Measurements from ENCODE around the gene CDH15. TPM values are rescaled to one million over a fixed set of nuclear protein-coding genes. Genes with fewer than 3 reads are reported as not detected.
A peak's percentile ranks its signal among the peaks of the same experiment; 100 is the strongest.

The CDH15 gene
- total and polyA plus RNA-seq, 8 donors = 0.29 to 4.2 (median 0.43) TPM

DNA sequence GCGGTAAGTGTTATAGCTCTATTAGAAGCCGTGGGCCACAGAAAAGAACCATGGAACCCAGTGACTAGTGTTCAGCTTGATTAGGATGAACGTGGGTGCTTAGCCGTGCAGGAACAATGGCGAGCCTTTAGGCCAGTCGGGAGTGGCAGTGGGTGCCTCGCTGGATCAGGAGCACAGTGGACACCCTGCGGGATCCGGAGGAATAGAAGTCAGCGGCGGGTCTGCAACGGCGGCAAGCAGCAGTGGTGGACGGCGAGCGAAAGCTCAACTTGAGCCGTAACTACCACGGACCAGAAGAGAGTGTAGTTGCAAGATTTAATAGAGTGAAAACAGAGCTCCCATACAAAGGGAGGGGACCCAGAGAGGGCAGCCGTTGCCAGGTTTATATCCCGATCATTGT is 37.3 kb upstream of the CDH15 start:
- TF ChIP-seq, protein P1, sequence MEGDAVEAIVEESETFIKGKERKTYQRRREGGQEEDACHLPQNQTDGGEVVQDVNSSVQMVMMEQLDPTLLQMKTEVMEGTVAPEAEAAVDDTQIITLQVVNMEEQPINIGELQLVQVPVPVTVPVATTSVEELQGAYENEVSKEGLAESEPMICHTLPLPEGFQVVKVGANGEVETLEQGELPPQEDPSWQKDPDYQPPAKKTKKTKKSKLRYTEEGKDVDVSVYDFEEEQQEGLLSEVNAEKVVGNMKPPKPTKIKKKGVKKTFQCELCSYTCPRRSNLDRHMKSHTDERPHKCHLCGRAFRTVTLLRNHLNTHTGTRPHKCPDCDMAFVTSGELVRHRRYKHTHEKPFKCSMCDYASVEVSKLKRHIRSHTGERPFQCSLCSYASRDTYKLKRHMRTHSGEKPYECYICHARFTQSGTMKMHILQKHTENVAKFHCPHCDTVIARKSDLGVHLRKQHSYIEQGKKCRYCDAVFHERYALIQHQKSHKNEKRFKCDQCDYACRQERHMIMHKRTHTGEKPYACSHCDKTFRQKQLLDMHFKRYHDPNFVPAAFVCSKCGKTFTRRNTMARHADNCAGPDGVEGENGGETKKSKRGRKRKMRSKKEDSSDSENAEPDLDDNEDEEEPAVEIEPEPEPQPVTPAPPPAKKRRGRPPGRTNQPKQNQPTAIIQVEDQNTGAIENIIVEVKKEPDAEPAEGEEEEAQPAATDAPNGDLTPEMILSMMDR (IDR thresholded peaks at IDR 0.05) = no peak
- ATAC-seq = no peak

DNA sequence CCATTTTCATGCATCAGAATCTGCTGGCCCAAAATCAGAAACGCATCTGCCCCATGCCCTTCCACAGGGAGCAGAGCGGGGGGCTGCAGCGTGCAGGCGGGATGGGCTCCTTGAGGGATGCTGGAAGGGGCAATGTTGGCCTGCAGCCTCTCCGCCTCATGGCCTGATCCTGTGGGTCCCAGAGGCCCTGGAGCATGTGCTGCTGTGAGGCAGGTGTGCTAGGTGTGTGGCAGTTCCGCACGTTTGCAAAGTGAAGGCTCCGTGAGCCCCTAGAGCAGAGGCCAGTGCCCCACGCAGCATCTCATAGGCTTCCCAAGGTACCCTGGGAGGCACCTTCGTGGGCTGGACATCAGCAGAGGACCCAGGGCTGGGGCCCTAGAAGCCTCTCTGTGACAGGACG is 36.4 kb upstream of the CDH15 start:
- TF ChIP-seq, protein P1 (IDR thresholded peaks at IDR 0.05) = no peak
- H3K9me3 ChIP-seq = no peaks in the 10 kb centered on the region
- H3K27ac ChIP-seq = no peak overlapping the region
- DNase-seq (no peak), ATAC-seq (no peak)
- no peak overlapping the region for H3K4me3 ChIP-seq
- no peaks in the 10 kb centered on the region for H3K27me3 ChIP-seq
- intact Hi-C loops (cut with DNase I) = no loop called here
- no peaks in the 10 kb centered on the region for H3K4me1 ChIP-seq
- H3K36me3 ChIP-seq = peaks cover 0 to 81% of the 10 kb centered on the region in 2 donors

More for the DNA sequence above, 37.3 kb upstream of the CDH15 start:
- Histone ChIP-seq H3K27me3 (no peaks in the 10 kb centered on the region), H3K4me1 (no peaks in the 10 kb centered on the region), H3K27ac (no peak overlapping the region), H3K4me3 (no peak overlapping the region), H3K36me3 (peaks cover 0 to 80% of the 10 kb centered on the region in 2 donors), H3K9me3 (no peaks in the 10 kb centered on the region)
- intact Hi-C loops (cut with DNase I) = no loop called here
- peak in 1 of 4 donors; percentile 63 for DNase-seq

DNA sequence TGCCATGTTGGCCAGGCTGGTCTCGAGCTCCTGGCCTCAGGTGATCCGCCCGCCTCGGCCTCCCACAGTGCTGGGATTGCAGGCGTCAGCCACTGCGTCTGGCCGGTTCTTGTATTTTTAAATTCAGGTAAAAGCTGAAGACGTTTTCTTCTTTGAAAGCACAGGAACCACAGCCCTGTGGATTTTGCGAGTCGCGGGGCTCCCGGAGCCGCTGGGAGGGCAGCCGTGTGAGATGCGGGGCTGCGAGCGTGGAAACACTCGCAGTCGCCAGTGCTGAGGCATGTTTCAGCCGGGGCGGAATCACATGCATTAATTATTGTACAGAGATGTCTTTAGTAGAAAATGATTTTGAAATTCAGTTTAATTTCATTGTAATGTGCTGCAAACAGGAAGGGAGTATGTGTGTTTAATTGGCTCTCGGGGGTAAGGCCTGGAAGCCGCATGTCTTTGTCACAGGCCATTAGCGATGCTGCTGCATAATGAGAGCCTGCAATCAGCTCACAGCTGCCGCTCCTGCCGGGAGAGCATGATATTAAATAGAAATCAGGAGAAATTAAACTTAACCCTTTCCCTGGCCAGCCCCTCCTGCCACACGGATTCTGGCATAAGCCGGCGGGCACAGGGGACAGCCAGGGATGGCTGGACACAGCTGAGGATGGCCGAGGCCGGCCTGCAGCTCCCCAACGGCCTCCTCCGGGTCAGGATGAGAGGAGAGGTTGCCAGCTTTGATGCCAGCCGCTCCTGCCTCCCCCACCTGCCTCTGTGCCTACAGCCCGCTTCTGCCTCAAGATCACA is 35.4 kb upstream of the CDH15 start:
- DNase-seq = peak in 1 of 4 donors; percentile 70
- H3K27ac ChIP-seq = no peak overlapping the region
- no peaks in the 10 kb centered on the region for H3K4me1 ChIP-seq
- no peaks in the 10 kb centered on the region for H3K27me3 ChIP-seq
- ATAC-seq = no peak
- intact Hi-C loops (cut with DNase I) = no loop called here
- TF ChIP-seq, protein P1 (IDR thresholded peaks at IDR 0.05) = no peak
- H3K4me3 ChIP-seq = no peak overlapping the region
- peaks cover 0 to 88% of the 10 kb centered on the region in 2 donors for H3K36me3 ChIP-seq
- no peaks in the 10 kb centered on the region for H3K9me3 ChIP-seq

DNA sequence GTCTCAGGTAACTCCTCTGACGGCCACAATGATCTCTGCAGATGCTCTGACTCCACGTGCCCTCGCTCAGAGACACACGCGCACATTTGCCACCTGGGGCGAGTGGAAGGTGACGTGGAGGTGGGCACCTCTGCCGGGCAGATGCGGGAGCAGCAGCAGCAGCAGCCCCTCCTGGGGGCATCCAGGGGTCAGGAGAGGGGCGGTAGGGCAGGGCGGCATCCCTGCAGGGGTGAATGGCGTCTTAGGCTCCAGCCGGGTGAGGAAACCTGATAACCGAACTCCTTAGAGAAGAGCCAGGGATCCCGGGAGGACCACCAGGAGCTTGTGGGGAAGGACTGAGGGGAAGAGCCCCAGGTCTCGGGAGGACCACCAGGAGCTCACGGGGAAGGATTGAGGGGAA is 34.6 kb upstream of the CDH15 start:
- H3K36me3 ChIP-seq = peaks cover 0 to 90% of the 10 kb centered on the region in 2 donors
- H3K27ac ChIP-seq = no peak overlapping the region
- H3K27me3 ChIP-seq = no peaks in the 10 kb centered on the region
- no peak overlapping the region for H3K4me3 ChIP-seq
- H3K9me3 ChIP-seq = no peaks in the 10 kb centered on the region
- H3K4me1 ChIP-seq = no peaks in the 10 kb centered on the region
- intact Hi-C loops (cut with DNase I) = no loop called here
- TF ChIP-seq, protein P1 (IDR thresholded peaks at IDR 0.05) = no peak
- DNase-seq = peak in 1 of 4 donors; percentile 43
- ATAC-seq = no peak

DNA sequence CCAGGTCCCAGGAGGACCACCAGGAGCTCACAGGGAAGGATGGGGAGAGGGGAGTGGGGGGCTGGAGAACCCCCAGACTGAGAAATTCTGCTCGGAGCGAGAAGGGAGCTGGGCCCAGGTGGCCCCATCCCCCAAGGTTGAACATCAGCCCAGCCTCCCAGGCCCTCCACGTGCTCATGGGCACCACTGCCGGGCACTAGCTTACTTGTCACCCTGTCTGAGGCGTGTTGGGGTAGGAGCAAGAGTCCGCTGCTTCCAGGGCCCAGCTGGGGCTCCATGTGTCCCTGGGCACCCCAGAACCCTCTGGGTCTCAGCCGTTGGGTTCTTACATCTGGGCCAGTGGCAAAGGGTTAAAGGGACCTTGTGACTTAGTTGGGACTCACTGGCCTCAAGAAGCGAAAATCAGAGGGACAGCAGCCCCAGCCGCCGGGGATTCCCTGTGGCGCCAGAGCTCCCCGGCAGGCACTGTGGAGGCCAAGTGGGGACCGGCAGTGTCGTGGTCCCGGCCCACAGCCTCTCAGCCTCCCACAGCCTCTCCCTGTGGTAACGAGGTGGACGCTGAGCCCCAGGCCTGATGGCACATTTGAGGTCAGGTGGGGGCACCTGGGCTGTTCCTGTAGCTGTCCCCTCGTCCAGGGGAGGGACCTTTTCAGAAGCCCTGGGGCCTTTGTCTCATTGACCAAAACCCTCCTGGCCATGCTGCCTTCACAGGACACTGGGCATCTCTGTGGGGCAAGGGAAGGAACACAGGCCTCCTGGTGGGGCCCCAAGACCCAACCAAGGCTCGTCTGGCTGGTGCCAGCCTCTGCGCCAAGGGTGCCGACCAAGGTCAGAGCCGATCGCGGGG is 33.7 kb upstream of the CDH15 start:
- Histone ChIP-seq H3K27me3 (no peaks in the 10 kb centered on the region), H3K36me3 (peaks cover 0 to 87% of the 10 kb centered on the region in 2 donors), H3K4me1 (no peaks in the 10 kb centered on the region), H3K9me3 (no peaks in the 10 kb centered on the region), H3K4me3 (no peak overlapping the region), H3K27ac (no peak overlapping the region)
- ATAC-seq = no peak
- TF ChIP-seq, protein P1 (IDR thresholded peaks at IDR 0.05) = no peak
- peak in 1 of 4 donors; percentile 60 for DNase-seq
- intact Hi-C loops (cut with DNase I) = no loop called here

All from left lung (tissue), 10 donors.